ENCODE results near the gene SLC25A15. TPM values are rescaled to one million over a fixed set of nuclear protein-coding genes. Genes with fewer than 3 reads are reported as not detected.
A peak's percentile ranks its signal among the peaks of the same experiment; 100 is the strongest.

Gene SLC25A15
- total RNA-seq, 1 experiment from 2014 or later, result 20.2 TPM

DNA sequence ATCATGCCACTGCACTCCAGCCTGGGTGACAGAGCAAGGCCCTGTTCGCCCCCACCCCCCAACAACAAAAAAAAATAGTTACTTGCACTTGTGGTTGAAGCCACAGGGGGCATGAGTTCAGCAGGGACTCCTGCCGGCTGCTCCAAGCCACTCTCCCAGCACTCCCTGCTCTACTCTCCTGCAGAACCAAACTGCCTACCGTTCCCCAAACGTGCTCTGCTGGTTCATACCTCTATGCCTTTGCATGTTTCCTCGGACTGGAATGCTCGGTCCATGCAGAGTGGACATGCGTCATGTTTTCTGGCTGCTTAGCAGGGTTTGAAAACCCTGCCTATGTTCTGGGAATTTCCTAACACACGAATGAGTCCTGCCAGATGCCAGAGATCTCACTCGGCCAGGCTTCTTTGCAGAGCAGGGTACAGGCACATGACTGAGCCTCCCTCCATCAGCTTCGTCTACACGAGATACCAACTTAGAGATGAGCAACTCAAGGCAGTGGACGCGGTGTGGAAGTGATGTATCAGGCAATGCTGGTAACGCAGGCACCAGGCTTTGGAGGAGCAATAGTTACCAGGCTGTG, 8.5 kb upstream of the SLC25A15 start:
- Mint-ChIP-seq H3K27ac (no peak overlapping the region), H3K4me1 (peaks cover 12% of the 10 kb centered on the region), H3K4me3 (no peak overlapping the region), H3K9me3 (no peaks in the 10 kb centered on the region), H3K36me3 (no peaks in the 10 kb centered on the region), H3K27me3 (ENCODE audit: low read depth) (no peaks in the 10 kb centered on the region)
- ATAC-seq (peak; percentile 18; the same call in 1 of the 2 replicates), DNase-seq (ENCODE audit: low spot score) (no peak)
- CTCF ChIA-PET, result no interaction called here
- POLR2A ChIA-PET, result interaction anchor here (1.1 kb wide), 1 partner anchor 9 kb away, joined by 4 read pairs; the partner anchor contains the start of gene SLC25A15
- TF ChIP-seq SOX15 (CRISPR knock-in tag; IDR thresholded peaks at IDR 0.05) (no peak), OVOL2 (CRISPR knock-in tag; IDR thresholded peaks at IDR 0.05; ENCODE audit: borderline replicate concordance) (no peak), ZNF138 (CRISPR knock-in tag; conservative IDR thresholded peaks at IDR 0.05) (no peak), HMGA2 (CRISPR knock-in tag; IDR thresholded peaks at IDR 0.05) (no peak), NFYB (CRISPR knock-in tag; conservative IDR thresholded peaks at IDR 0.05; ENCODE audit: low read depth) (no peak), RORB (CRISPR knock-in tag; IDR thresholded peaks at IDR 0.05) (no peak), ATF1 (CRISPR knock-in tag; IDR thresholded peaks at IDR 0.05) (no peak), GRHL2 (CRISPR knock-in tag; IDR thresholded peaks at IDR 0.05; ENCODE audit: insufficient replicate concordance, severe bottlenecking) (no peak)
- TF ChIP-seq, protein P1, sequence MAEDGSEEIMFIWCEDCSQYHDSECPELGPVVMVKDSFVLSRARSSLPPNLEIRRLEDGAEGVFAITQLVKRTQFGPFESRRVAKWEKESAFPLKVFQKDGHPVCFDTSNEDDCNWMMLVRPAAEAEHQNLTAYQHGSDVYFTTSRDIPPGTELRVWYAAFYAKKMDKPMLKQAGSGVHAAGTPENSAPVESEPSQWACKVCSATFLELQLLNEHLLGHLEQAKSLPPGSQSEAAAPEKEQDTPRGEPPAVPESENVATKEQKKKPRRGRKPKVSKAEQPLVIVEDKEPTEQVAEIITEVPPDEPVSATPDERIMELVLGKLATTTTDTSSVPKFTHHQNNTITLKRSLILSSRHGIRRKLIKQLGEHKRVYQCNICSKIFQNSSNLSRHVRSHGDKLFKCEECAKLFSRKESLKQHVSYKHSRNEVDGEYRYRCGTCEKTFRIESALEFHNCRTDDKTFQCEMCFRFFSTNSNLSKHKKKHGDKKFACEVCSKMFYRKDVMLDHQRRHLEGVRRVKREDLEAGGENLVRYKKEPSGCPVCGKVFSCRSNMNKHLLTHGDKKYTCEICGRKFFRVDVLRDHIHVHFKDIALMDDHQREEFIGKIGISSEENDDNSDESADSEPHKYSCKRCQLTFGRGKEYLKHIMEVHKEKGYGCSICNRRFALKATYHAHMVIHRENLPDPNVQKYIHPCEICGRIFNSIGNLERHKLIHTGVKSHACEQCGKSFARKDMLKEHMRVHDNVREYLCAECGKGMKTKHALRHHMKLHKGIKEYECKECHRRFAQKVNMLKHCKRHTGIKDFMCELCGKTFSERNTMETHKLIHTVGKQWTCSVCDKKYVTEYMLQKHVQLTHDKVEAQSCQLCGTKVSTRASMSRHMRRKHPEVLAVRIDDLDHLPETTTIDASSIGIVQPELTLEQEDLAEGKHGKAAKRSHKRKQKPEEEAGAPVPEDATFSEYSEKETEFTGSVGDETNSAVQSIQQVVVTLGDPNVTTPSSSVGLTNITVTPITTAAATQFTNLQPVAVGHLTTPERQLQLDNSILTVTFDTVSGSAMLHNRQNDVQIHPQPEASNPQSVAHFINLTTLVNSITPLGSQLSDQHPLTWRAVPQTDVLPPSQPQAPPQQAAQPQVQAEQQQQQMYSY (CRISPR knock-in tag; IDR thresholded peaks at IDR 0.05), result no peak

DNA sequence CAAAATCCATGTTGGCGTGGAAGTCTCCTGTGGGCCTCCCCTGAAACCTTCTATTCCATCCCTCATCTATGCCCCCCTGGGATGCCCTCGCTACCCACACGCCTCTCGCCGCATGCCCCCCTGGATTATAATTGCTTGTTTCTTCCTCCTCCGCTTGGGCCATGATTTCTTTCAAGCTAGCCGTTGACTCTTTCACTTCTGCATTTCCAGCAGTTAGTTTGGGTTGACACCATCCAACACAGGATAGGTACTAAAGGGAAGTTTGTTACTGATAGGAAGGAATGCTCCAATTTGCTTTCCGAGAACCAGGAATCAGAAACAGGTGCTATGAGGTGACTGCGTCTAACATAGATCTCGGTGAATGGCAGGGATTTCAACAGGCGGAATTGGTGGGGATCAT, 7.7 kb upstream of the SLC25A15 start:
- no peak overlapping the region for H3K27ac Mint-ChIP-seq
- DNase-seq (ENCODE audit: low spot score), result no peak
- no peak for ATAC-seq
- POLR2A ChIA-PET, result no interaction called here
- no peaks in the 10 kb centered on the region for H3K27me3 Mint-ChIP-seq (ENCODE audit: low read depth)
- H3K36me3 Mint-ChIP-seq, result no peaks in the 10 kb centered on the region
- no peak overlapping the region for H3K4me3 Mint-ChIP-seq
- CTCF ChIA-PET, result no interaction called here
- peaks cover 12% of the 10 kb centered on the region for H3K4me1 Mint-ChIP-seq
- no peaks in the 10 kb centered on the region for H3K9me3 Mint-ChIP-seq
- TF ChIP-seq GABPB1 (CRISPR knock-in tag; IDR thresholded peaks at IDR 0.05) (no peak), ZNF263 (CRISPR knock-in tag; IDR thresholded peaks at IDR 0.05; ENCODE audit: low read depth) (no peak), IRF2 (CRISPR knock-in tag; IDR thresholded peaks at IDR 0.05; ENCODE audit: borderline replicate concordance, low read depth) (no peak)
- TF ChIP-seq, protein P1 (CRISPR knock-in tag; IDR thresholded peaks at IDR 0.05), result no peak
- TF ChIP-seq, protein P2, sequence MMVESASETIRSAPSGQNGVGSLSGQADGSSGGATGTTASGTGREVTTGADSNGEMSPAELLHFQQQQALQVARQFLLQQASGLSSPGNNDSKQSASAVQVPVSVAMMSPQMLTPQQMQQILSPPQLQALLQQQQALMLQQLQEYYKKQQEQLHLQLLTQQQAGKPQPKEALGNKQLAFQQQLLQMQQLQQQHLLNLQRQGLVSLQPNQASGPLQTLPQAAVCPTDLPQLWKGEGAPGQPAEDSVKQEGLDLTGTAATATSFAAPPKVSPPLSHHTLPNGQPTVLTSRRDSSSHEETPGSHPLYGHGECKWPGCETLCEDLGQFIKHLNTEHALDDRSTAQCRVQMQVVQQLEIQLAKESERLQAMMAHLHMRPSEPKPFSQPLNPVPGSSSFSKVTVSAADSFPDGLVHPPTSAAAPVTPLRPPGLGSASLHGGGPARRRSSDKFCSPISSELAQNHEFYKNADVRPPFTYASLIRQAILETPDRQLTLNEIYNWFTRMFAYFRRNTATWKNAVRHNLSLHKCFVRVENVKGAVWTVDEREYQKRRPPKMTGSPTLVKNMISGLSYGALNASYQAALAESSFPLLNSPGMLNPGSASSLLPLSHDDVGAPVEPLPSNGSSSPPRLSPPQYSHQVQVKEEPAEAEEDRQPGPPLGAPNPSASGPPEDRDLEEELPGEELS (CRISPR knock-in tag; IDR thresholded peaks at IDR 0.05), result no peak
- TF ChIP-seq, protein P3, sequence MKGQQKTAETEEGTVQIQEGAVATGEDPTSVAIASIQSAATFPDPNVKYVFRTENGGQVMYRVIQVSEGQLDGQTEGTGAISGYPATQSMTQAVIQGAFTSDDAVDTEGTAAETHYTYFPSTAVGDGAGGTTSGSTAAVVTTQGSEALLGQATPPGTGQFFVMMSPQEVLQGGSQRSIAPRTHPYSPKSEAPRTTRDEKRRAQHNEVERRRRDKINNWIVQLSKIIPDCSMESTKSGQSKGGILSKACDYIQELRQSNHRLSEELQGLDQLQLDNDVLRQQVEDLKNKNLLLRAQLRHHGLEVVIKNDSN (CRISPR knock-in tag; IDR thresholded peaks at IDR 0.05), result no peak
- TF ChIP-seq, protein P4, sequence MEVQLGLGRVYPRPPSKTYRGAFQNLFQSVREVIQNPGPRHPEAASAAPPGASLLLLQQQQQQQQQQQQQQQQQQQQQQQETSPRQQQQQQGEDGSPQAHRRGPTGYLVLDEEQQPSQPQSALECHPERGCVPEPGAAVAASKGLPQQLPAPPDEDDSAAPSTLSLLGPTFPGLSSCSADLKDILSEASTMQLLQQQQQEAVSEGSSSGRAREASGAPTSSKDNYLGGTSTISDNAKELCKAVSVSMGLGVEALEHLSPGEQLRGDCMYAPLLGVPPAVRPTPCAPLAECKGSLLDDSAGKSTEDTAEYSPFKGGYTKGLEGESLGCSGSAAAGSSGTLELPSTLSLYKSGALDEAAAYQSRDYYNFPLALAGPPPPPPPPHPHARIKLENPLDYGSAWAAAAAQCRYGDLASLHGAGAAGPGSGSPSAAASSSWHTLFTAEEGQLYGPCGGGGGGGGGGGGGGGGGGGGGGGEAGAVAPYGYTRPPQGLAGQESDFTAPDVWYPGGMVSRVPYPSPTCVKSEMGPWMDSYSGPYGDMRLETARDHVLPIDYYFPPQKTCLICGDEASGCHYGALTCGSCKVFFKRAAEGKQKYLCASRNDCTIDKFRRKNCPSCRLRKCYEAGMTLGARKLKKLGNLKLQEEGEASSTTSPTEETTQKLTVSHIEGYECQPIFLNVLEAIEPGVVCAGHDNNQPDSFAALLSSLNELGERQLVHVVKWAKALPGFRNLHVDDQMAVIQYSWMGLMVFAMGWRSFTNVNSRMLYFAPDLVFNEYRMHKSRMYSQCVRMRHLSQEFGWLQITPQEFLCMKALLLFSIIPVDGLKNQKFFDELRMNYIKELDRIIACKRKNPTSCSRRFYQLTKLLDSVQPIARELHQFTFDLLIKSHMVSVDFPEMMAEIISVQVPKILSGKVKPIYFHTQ (CRISPR knock-in tag; IDR thresholded peaks at IDR 0.05), result no peak
- TF ChIP-seq, protein P5, sequence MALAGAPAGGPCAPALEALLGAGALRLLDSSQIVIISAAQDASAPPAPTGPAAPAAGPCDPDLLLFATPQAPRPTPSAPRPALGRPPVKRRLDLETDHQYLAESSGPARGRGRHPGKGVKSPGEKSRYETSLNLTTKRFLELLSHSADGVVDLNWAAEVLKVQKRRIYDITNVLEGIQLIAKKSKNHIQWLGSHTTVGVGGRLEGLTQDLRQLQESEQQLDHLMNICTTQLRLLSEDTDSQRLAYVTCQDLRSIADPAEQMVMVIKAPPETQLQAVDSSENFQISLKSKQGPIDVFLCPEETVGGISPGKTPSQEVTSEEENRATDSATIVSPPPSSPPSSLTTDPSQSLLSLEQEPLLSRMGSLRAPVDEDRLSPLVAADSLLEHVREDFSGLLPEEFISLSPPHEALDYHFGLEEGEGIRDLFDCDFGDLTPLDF (CRISPR knock-in tag; IDR thresholded peaks at IDR 0.05), result no peak
- TF ChIP-seq, protein P6, sequence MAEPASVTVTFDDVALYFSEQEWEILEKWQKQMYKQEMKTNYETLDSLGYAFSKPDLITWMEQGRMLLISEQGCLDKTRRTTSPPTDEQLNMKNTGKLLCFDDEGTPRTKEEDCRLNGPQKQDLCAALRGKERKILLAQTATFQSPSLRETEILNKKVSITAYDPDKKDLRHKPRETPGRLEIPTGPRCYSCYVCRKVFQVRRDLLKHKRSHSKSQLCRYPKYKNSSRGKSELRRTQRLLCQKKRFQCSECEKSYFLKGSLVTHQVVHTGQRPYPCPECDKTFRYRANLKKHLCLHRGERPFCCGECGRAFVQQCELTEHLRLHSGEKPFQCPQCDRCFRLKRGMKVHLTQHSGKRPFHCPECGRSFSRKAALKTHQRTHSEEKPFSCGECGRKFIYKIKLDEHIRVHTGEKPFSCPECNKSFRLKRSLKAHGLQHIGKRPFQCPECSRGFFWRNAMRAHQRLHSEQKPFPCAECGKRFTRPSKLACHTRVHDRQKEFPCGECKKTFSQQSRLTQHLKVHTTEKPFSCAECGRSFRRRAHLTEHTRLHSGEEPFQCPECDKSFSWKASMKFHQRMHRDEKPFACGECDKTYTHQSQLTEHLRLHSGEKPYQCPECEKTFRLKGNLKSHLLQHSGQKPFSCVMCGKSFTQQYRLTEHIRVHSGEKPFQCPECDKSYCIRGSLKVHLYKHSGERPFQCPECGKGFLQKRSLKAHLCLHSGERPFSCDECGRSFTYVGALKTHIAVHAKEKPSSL (CRISPR knock-in tag; conservative IDR thresholded peaks at IDR 0.05), result no peak

Measured in WTC11 (cell line).